Cardiac muscle cell (in vitro differentiated cells and primary cell): Measurements from ENCODE around the gene SGMS1. TPM values are rescaled to one million over a fixed set of nuclear protein-coding genes. Genes with fewer than 3 reads are reported as not detected.

Experiments
- DNase-seq, 2 donors: peaks; one replicate each; pipeline versions ENCODE4 v3.0.0 to v3.0.0-alpha.2; 2010 to 2017; ENCODE audit warnings: low read depth in 1 of 2, low spot score in 1 of 2
- H3K27ac ChIP-seq: fragments of 200-600 bp; sonication (generic); 2 replicates; pipeline ENCODE4 v1.5.1; 2016
- H3K27me3 ChIP-seq: fragments of 200-600 bp; sonication (generic); 2 replicates; pipeline ENCODE4 v1.6.0; 2016; ENCODE audit warnings: control low read depth
- H3K36me3 ChIP-seq: fragments of 200-600 bp; sonication (generic); 2 replicates; pipeline ENCODE4 v1.5.1; 2016; ENCODE audit warnings: control low read depth
- H3K4me1 ChIP-seq: fragments of 200-600 bp; sonication (generic); 2 replicates; pipeline ENCODE4 v1.8.1; 2017; ENCODE audit warnings: low read depth, mild to moderate bottlenecking, mixed run types
- H3K4me3 ChIP-seq: fragments of 200-600 bp; sonication (generic); 2 replicates; pipeline ENCODE4 v1.5.1; 2016; ENCODE audit warnings: mild to moderate bottlenecking
- H3K9me3 ChIP-seq: fragments of 200-600 bp; sonication (generic); 2 replicates; pipeline ENCODE4 v1.5.1; 2017; ENCODE audit warnings: low read depth, mild to moderate bottlenecking, control low read depth
- polyA plus RNA-seq: library from polyadenylated mRNA; unstranded; fragments of >200 nt; fragmentation: Nextera tagmentation; extraction: Ambion mirVana; gene quantifications from 2 replicates; pipeline ENCODE4 v1.2.1, GENCODE V29; 2016
- total RNA-seq: library from RNA; depleted of rRNA; stranded (reverse); fragments of >200 nt; gene quantifications from 2 replicates; pipeline ENCODE4 v1.2.3, GENCODE V29; 2016
- TF ChIP-seq, protein P1 (sequence below): IDR thresholded peaks from 2 replicates; pipeline ENCODE4 v1.5.1; 2012; ENCODE audit warnings: low read depth, mild to moderate bottlenecking, low read length

Gene SGMS1
- total and polyA plus RNA-seq, 2 experiments from 2014 or later = 12.1 to 41.6 TPM

DNA sequence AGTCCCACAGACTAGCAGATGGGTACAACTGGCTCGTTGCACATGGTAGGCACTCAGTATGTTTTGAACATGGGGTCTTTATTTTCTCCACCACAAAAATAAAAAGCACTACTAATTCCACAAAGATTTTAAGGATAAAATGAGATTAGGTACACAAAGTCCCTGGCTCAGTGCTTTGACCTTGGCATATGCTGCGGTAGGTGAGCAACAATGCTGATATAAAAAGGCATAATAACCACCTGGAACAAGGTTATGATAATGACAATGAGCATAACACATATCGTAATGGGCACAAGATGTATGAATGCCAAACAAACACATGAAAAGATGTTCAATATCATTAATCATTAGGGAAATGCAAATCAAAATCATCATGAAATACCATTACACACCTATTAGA lies 26.9 kb downstream of the SGMS1 start:
- Histone ChIP-seq H3K4me1 (peaks cover 14% of the 10 kb centered on the region), H3K27ac (no peak overlapping the region), H3K27me3 (no peaks in the 10 kb centered on the region), H3K9me3 (no peaks in the 10 kb centered on the region), H3K36me3 (no peaks in the 10 kb centered on the region), H3K4me3 (no peak overlapping the region)
- TF ChIP-seq, protein P1, sequence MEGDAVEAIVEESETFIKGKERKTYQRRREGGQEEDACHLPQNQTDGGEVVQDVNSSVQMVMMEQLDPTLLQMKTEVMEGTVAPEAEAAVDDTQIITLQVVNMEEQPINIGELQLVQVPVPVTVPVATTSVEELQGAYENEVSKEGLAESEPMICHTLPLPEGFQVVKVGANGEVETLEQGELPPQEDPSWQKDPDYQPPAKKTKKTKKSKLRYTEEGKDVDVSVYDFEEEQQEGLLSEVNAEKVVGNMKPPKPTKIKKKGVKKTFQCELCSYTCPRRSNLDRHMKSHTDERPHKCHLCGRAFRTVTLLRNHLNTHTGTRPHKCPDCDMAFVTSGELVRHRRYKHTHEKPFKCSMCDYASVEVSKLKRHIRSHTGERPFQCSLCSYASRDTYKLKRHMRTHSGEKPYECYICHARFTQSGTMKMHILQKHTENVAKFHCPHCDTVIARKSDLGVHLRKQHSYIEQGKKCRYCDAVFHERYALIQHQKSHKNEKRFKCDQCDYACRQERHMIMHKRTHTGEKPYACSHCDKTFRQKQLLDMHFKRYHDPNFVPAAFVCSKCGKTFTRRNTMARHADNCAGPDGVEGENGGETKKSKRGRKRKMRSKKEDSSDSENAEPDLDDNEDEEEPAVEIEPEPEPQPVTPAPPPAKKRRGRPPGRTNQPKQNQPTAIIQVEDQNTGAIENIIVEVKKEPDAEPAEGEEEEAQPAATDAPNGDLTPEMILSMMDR = no peak
- DNase-seq = no peak

DNA sequence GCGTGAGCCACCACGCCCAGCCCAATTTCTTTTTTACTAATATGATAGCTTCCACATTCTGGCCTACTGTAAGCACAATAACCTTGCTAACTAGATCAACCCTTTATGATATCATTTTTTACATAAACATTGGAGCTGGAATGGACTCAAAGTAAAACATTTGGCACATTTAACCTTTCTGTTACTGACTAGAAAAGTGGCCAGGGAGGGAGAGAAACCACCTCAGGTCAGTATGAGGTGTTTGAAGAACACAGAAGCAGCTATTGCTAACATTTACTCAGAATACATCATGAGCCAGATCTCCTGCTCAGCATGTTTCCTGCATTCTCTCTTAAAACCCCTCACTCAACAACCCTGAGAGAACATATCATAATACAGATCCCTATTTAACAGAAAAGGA lies 27.3 kb downstream of the SGMS1 start:
- Histone ChIP-seq H3K4me3 (no peak overlapping the region), H3K9me3 (no peaks in the 10 kb centered on the region), H3K36me3 (no peaks in the 10 kb centered on the region), H3K27ac (no peak overlapping the region), H3K27me3 (no peaks in the 10 kb centered on the region), H3K4me1 (peaks cover 14% of the 10 kb centered on the region)
- TF ChIP-seq, protein P1 = no peak
- DNase-seq = no peak

DNA sequence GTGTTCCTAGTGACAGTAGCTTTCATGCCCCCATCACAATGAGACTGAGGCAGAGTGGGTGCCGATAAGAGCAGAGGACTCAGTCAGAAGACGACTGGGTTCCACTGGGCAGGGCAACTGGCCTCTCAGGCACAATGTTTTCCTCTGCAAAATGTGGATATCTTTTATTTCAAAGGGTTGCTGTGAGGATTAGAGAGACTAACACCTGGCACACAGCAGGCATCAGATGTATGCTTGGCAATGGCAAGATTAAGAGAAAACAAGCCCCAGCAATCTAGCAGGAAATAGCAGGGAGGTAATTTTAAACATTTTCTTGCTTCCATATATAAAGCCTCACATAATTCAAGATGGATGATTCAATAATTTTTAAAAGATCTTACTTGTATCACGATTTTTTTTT lies 28.0 kb downstream of the SGMS1 start:
- DNase-seq = no peak
- Histone ChIP-seq H3K27me3 (no peaks in the 10 kb centered on the region), H3K4me3 (no peak overlapping the region), H3K27ac (no peak overlapping the region), H3K36me3 (no peaks in the 10 kb centered on the region), H3K4me1 (peaks cover 14% of the 10 kb centered on the region), H3K9me3 (no peaks in the 10 kb centered on the region)
- TF ChIP-seq, protein P1 = no peak

DNA sequence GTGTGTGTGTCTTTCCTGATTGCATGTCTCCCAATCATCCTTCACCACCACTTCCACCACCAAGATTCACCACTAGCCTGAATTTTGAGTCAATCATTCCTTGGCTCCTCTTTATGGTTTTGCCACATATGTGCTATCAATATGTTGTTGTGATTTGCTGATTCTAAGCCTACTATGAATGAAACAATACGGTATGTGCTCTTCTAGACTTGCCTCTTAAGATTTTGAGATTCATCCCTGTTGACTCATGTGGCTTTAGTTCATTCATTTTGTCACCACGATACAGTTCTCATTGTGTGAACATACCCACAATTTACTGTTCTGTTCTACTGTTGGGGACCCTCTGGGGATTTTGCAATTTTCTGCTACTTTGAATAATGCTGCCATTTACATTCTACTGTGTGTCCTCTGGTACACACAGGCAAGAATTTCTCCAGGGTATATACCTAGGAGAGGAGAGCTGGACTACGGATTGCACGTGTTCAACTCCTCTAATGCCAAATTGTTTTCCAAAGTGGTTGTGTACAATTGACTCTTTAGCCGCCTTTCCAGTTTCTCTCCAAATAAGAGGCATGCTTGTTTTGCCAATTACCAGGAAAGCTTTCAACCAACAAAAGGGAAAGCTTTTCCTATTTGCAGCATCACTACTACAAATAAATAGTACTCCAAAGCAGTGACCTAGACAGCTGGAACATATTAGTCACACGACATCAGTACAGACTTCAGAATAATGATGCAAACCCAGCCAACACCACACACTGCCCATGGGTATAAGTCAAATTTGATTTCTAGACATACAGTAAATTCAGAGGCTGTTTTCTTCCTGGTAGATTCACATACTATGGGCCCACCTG lies 30.0 kb downstream of the SGMS1 start:
- Histone ChIP-seq H3K4me1 (peaks cover 4% of the 10 kb centered on the region), H3K9me3 (no peaks in the 10 kb centered on the region), H3K36me3 (no peaks in the 10 kb centered on the region), H3K27ac (no peak overlapping the region), H3K4me3 (no peak overlapping the region), H3K27me3 (no peaks in the 10 kb centered on the region)
- DNase-seq = peak in 1 of 2 donors; percentile 89
- TF ChIP-seq, protein P1 = no peak

DNA sequence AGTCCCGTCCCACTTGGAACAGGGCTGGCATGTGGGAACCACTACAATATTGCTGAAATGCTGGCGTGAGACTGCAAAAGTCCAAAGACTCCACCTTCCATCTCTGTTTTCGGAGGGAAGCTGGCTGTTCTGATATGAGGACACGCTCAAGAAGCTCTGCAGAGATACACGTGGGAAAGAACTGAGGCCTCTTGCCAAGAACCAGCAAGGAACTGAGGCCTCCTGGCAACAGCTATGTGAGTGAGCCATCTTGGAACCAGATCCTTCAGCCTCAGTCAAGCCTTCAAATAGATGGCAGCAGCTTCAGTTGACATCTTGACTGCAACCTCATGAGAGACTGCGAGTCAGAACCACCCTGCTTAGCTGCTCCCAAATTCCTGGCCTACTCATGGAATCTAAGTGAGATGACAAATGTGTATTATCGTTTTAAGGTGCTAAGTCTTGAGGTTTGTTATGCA lies 30.8 kb downstream of the SGMS1 start:
- H3K36me3 ChIP-seq = no peaks in the 10 kb centered on the region
- H3K27me3 ChIP-seq = no peaks in the 10 kb centered on the region
- no peak for DNase-seq
- no peaks in the 10 kb centered on the region for H3K4me1 ChIP-seq
- H3K9me3 ChIP-seq = no peaks in the 10 kb centered on the region
- no peak overlapping the region for H3K27ac ChIP-seq
- TF ChIP-seq, protein P1 = no peak
- H3K4me3 ChIP-seq = no peak overlapping the region
